Right renal pelvis (tissue), 4 donors: Measurements from ENCODE around the gene ZSWIM5. TPM values are rescaled to one million over a fixed set of nuclear protein-coding genes. Genes with fewer than 3 reads are reported as not detected.

Source experiments
- polyA plus RNA-seq, 4 donors: library from polyadenylated mRNA; unstranded; fragments of 120-200 nt; gene quantifications; one replicate each; pipeline ENCODE4 v1.2.1, GENCODE V29; 2013; ENCODE audit not compliant: insufficient read length in 4 of 4

ZSWIM5 gene
- polyA plus RNA-seq, 4 donors = 6.5 to 7.6 (median 7.0) TPM

Other genes with a start within 250 kb of the ZSWIM5 start
- 10 to 100 TPM; 32.9 to 36.6 (median 34.0) TPM for gene EIF2B3, start 220.0 kb downstream of the ZSWIM5 start, polyA plus RNA-seq
- gene HECTD3, start 195.3 kb downstream of the ZSWIM5 start, polyA plus RNA-seq = 10 to 100 TPM; 32.0 to 33.4 (median 32.8) TPM
- gene UROD, start 194.4 kb downstream of the ZSWIM5 start, polyA plus RNA-seq = 100 to 1,000 TPM in 3 of 4 donors, 10 to 100 TPM in 1; 98.8 to 112 (median 105) TPM
- gene HPDL, start 120.3 kb upstream of the ZSWIM5 start, polyA plus RNA-seq = 1 to 10 TPM; 2.9 to 4.8 (median 3.6) TPM
- gene TOE1, start 133.6 kb upstream of the ZSWIM5 start, polyA plus RNA-seq = 10 to 100 TPM; 12.9 to 16.0 (median 14.6) TPM
- gene MUTYH, start 133.8 kb upstream of the ZSWIM5 start, polyA plus RNA-seq = 10 to 100 TPM; 26.4 to 31.3 (median 31.0) TPM